CD4-positive, CD25-positive, alpha-beta regulatory T cell (primary cell): ENCODE results near the gene OPRL1. TPM values are rescaled to one million over a fixed set of nuclear protein-coding genes. Genes with fewer than 3 reads are reported as not detected.

Source experiments
- ATAC-seq, 2 donors: fragments of 150-1000 bp; cut with Tn5 transposase; one replicate each; pipeline ENCODE4 v1.10.0; 2021; ENCODE audit warnings: low read depth in 2 of 2, moderate number of reproducible peaks in 2 of 2, moderate library complexity in 1 of 2
- DNase-seq, 3 donors: peaks; one replicate each; pipeline versions ENCODE4 v3.0.0 to v3.0.0-alpha.2; 2012 to 2022; ENCODE audit warnings: mixed read lengths in 1 of 3
- H3K27ac ChIP-seq: one replicate; pipeline ENCODE4 v1.7.0; 2013; ENCODE audit warnings: mild to moderate bottlenecking, low read length; ENCODE audit not compliant: insufficient read depth, poor library complexity, severe bottlenecking
- H3K27me3 ChIP-seq: one replicate; pipeline ENCODE4 v1.7.0; 2013; ENCODE audit warnings: low read length; ENCODE audit not compliant: control insufficient read depth, insufficient read depth
- H3K36me3 ChIP-seq: one replicate; pipeline ENCODE4 v1.7.0; 2013; ENCODE audit warnings: mild to moderate bottlenecking, low read length, moderate library complexity; ENCODE audit not compliant: control insufficient read depth, insufficient read depth
- H3K4me1 ChIP-seq: 2 replicates; pipeline ENCODE4 v1.7.0; 2013; ENCODE audit warnings: mild to moderate bottlenecking, low read length; ENCODE audit not compliant: insufficient read depth, control insufficient read depth, poor library complexity, severe bottlenecking
- H3K4me3 ChIP-seq: one replicate; pipeline ENCODE4 v1.7.0; 2013; ENCODE audit warnings: low read depth, mild to moderate bottlenecking, low read length, moderate library complexity
- H3K9me3 ChIP-seq, 2 experiments: 1 replicate in 1 of 2; 2 replicates in 1 of 2; pipeline ENCODE4 v1.7.0; 2013; ENCODE audit warnings: low read length in 2 of 2, mild to moderate bottlenecking in 1 of 2, moderate library complexity in 1 of 2; ENCODE audit not compliant: control insufficient read depth in 2 of 2
- H3K27ac Mint-ChIP-seq, 3 donors: one replicate each; pipeline ENCODE4 v1.8.0; 2020 to 2022; ENCODE audit warnings: mild to moderate bottlenecking in 3 of 3, mixed read lengths in 3 of 3, moderate library complexity in 2 of 3
- H3K27me3 Mint-ChIP-seq: one replicate; pipeline ENCODE4 v1.8.0; 2022; ENCODE audit warnings: mild to moderate bottlenecking, mixed read lengths
- H3K36me3 Mint-ChIP-seq: one replicate; pipeline ENCODE4 v1.8.0; 2020; ENCODE audit warnings: mixed read lengths
- H3K4me1 Mint-ChIP-seq, 4 donors: one replicate each; pipeline ENCODE4 v1.8.0; 2020 to 2022; ENCODE audit warnings: mixed read lengths in 4 of 4, mild to moderate bottlenecking in 1 of 4
- H3K4me3 Mint-ChIP-seq, 4 donors: one replicate each; pipeline ENCODE4 v1.8.0; 2020 to 2022; ENCODE audit warnings: mild to moderate bottlenecking in 4 of 4, mixed read lengths in 4 of 4, moderate library complexity in 3 of 4
- H3K9me3 Mint-ChIP-seq, 7 donors: one replicate each; pipeline ENCODE4 v1.8.0; 2020 to 2022; ENCODE audit warnings: mixed read lengths in 7 of 7, mild to moderate bottlenecking in 3 of 7, moderate library complexity in 2 of 7
- polyA plus RNA-seq, 4 donors: library from polyadenylated mRNA; unstranded; fragments of 300-500 nt; fragmentation: Illumina TruSeq; gene quantifications; one replicate each; pipeline ENCODE4 v1.2.3, GENCODE V29; 2021
- total RNA-seq: library from RNA; stranded (reverse); gene quantifications from one replicate; pipeline ENCODE4 v1.2.3, GENCODE V29; 2022

OPRL1 gene
- total and polyA plus RNA-seq, 5 donors from 2014 or later: 0.58 to 1.3 (median 0.60) TPM

DNA sequence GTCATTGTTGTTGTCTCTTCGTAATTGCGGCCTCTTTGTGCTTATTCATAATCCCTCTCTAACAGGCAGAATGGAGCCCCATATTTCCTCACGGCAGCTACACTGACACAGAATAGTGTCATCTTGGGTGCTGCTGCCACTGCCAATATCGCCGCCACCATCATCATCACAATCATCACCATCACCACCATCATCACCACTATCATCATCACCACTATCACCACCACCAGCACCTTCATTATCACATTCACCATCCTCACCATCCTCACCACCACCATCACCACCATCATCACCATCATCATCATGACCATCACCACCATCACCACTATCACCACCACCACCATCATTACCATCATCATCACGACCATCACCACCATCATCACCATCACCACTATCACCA is 16.7 kb downstream of the OPRL1 start:
- H3K4me3 ChIP-seq: no peak overlapping the region
- H3K27ac Mint-ChIP-seq: no peak overlapping the region

DNA sequence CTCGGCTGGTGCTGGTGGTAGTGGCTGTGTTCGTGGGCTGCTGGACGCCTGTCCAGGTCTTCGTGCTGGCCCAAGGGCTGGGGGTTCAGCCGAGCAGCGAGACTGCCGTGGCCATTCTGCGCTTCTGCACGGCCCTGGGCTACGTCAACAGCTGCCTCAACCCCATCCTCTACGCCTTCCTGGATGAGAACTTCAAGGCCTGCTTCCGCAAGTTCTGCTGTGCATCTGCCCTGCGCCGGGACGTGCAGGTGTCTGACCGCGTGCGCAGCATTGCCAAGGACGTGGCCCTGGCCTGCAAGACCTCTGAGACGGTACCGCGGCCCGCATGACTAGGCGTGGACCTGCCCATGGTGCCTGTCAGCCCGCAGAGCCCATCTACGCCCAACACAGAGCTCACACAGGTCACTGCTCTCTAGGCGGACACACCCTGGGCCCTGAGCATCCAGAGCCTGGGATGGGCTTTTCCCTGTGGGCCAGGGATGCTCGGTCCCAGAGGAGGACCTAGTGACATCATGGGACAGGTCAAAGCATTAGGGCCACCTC is 18.7 kb downstream of the OPRL1 start:
- Mint-ChIP-seq H3K36me3 (peaks cover 6% of the 10 kb centered on the region), H3K27ac (no peak overlapping the region), H3K4me1 (peaks cover 0 to 15% (median 3%) of the 10 kb centered on the region in 4 donors), H3K9me3 (peaks cover 0 to 5% (median 0%) of the 10 kb centered on the region in 7 donors), H3K27me3 (peaks cover 18% of the 10 kb centered on the region), H3K4me3 (peak overlapping the region in 1 of 4 donors; percentile 27)
- H3K4me3 ChIP-seq: no peak overlapping the region
- H3K27ac ChIP-seq: no peak overlapping the region
- peaks cover 6% of the 10 kb centered on the region for H3K27me3 ChIP-seq
- peaks cover 10% of the 10 kb centered on the region for H3K4me1 ChIP-seq
- no peak for ATAC-seq
- DNase-seq: no peak
- no peaks in the 10 kb centered on the region for H3K9me3 ChIP-seq
- H3K36me3 ChIP-seq: no peaks in the 10 kb centered on the region

More for the DNA sequence above, 16.7 kb downstream of the OPRL1 start:
- no peak overlapping the region for H3K27ac ChIP-seq
- H3K4me1 ChIP-seq: no peaks in the 10 kb centered on the region
- Mint-ChIP-seq H3K36me3 (peaks cover 6% of the 10 kb centered on the region), H3K4me3 (no peak overlapping the region), H3K9me3 (peaks cover 0 to 5% (median 0%) of the 10 kb centered on the region in 7 donors), H3K4me1 (peaks cover 0 to 16% (median 3%) of the 10 kb centered on the region in 4 donors), H3K27me3 (peaks cover 4% of the 10 kb centered on the region)
- peaks cover 6% of the 10 kb centered on the region for H3K27me3 ChIP-seq
- ATAC-seq (no peak), DNase-seq (no peak)
- H3K36me3 ChIP-seq: no peaks in the 10 kb centered on the region
- no peaks in the 10 kb centered on the region for H3K9me3 ChIP-seq

DNA sequence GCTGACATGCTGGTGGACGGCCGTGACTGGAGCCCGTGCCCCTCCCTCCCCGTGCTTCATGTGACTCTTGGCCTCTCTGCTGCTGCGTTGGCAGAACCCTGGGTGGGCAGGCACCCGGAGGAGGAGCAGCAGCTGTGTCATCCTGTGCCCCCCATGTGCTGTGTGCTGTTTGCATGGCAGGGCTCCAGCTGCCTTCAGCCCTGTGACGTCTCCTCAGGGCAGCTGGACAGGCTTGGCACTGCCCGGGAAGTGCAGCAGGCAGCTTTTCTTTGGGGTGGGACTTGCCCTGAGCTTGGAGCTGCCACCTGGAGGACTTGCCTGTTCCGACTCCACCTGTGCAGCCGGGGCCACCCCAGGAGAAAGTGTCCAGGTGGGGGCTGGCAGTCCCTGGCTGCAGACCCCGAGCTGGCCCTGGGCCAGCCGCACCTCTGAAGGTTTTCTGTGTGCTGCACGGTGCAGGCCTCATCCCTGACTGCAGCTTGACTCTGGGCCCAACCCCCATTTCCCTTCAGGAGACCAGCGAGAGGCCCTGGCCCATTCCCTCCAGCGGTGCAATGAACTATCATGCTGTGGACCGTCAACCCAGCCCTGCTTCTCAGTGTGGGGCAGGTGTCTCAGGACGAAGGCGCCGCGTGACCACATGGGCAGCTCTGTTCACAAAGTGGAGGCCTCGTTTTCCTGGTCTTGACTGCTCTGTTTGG is 19.4 kb downstream of the OPRL1 start:
- Histone ChIP-seq H3K4me3 (no peak overlapping the region), H3K9me3 (no peaks in the 10 kb centered on the region), H3K27ac (no peak overlapping the region), H3K4me1 (peaks cover 10% of the 10 kb centered on the region), H3K27me3 (peaks cover 6% of the 10 kb centered on the region), H3K36me3 (no peaks in the 10 kb centered on the region)
- Mint-ChIP-seq H3K4me3 (no peak overlapping the region), H3K9me3 (peaks cover 0 to 5% (median 0%) of the 10 kb centered on the region in 7 donors), H3K27ac (no peak overlapping the region), H3K27me3 (peaks cover 22% of the 10 kb centered on the region), H3K4me1 (peaks cover 0 to 15% (median 3%) of the 10 kb centered on the region in 4 donors), H3K36me3 (peaks cover 6% of the 10 kb centered on the region)
- DNase-seq (no peak), ATAC-seq (no peak)

DNA sequence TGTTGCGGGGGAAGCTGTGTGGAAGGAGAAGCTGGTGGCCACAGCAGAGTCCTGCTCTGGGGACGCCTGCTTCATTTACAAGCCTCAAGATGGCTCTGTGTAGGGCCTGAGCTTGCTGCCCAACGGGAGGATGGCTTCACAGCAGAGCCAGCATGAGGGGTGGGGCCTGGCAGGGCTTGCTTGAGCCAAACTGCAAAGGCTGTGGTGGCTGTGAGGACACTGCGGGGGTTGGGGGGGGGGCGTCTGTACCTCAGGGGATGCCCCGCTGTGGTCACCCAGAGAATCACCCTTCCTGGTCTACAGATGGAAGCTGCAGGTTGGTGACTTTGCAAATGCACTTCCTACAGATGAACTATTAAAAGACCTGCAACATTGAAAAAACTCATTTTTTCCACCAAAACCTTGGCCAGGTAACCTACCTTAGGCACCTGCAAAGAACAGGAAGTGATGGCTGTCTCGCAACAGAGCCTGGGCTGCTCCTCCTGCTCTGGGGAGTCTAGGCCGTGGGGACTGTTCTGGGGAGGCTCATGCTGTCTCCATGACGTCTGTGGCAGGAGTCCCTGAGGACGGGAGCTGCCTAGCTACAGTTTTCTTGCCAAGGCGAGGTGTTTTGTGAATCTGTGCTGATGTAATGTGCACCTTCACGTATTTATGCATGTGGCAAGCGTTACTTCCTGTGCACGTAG is 20.1 kb downstream of the OPRL1 start:
- H3K9me3 ChIP-seq: no peaks in the 10 kb centered on the region
- H3K27ac ChIP-seq: no peak overlapping the region
- ATAC-seq (peak in 1 of 2 donors; percentile 45), DNase-seq (peak in 1 of 3 donors; percentile 48)
- Mint-ChIP-seq H3K4me3 (no peak overlapping the region), H3K4me1 (peaks cover 0 to 15% (median 3%) of the 10 kb centered on the region in 4 donors), H3K27ac (no peak overlapping the region), H3K9me3 (peaks cover 0 to 5% (median 0%) of the 10 kb centered on the region in 7 donors), H3K27me3 (peaks cover 22% of the 10 kb centered on the region), H3K36me3 (peaks cover 6% of the 10 kb centered on the region)
- peaks cover 6% of the 10 kb centered on the region for H3K27me3 ChIP-seq
- H3K4me3 ChIP-seq: no peak overlapping the region
- H3K4me1 ChIP-seq: peaks cover 10% of the 10 kb centered on the region
- no peaks in the 10 kb centered on the region for H3K36me3 ChIP-seq

DNA sequence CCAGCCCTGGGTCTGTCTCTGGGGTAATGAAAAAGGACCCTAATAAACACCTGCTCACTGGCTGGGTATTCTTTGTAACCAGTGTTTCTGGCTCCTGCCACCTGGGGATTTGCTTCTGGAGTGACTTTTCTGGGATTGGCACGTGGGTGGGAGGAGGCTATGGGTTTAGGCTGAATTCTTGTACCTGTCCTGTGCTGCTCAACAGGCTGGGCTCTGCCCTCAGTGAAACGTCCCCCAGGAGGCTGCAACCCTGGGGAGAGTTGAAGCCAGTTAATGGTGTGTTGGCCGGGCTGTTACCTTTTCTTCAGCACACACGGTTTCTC is 20.6 kb downstream of the OPRL1 start:
- Histone ChIP-seq H3K4me3 (no peak overlapping the region), H3K27ac (no peak overlapping the region), H3K9me3 (no peaks in the 10 kb centered on the region), H3K4me1 (peaks cover 10% of the 10 kb centered on the region), H3K27me3 (peaks cover 6% of the 10 kb centered on the region), H3K36me3 (no peaks in the 10 kb centered on the region)
- Mint-ChIP-seq H3K36me3 (peaks cover 6% of the 10 kb centered on the region), H3K27me3 (peaks cover 22% of the 10 kb centered on the region), H3K4me1 (peaks cover 0 to 15% (median 3%) of the 10 kb centered on the region in 4 donors), H3K27ac (no peak overlapping the region), H3K4me3 (no peak overlapping the region), H3K9me3 (peaks cover 0 to 5% (median 0%) of the 10 kb centered on the region in 7 donors)
- DNase-seq (no peak), ATAC-seq (no peak)

DNA sequence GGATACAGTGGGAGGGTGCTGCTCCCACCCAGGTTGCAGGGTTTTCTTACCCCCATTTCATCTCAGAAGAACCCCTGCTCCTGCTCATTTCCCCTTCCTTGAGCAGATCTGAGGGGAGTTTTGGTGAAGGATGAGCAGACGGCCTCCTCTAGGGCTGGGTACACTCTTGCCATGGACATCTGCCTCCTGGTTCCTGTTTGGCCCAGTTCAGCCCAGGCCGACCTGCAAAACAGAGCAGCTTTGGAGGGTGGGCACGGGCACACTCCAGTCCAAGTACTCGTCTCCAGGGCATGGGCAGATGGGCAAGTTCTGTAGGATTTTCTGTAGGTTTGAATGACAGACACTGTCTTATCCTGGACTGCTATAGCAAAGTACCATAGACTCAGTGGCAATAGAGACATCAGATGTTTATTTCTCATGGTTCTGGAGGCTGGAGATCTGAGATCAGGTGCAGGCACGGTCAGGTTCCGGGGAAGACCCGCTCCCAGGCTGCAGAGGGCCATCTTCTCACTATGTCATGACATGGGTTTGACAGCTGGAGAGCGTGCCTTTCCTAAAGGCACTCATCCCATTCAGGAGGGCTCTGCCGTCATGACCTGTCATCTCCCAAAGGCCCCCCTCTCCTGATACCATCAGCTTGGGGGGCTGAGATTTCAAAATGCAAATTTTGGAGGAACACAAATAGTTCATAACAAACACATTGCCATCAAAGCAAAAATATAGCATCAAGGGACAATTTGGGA is 21.2 kb downstream of the OPRL1 start:
- Histone ChIP-seq H3K4me1 (peaks cover 10% of the 10 kb centered on the region), H3K27ac (no peak overlapping the region), H3K36me3 (no peaks in the 10 kb centered on the region), H3K4me3 (no peak overlapping the region), H3K27me3 (peaks cover 6% of the 10 kb centered on the region), H3K9me3 (no peaks in the 10 kb centered on the region)
- H3K4me1 Mint-ChIP-seq: peaks cover 0 to 15% (median 3%) of the 10 kb centered on the region in 4 donors
- no peak overlapping the region for H3K27ac Mint-ChIP-seq
- H3K36me3 Mint-ChIP-seq: peaks cover 6% of the 10 kb centered on the region
- H3K9me3 Mint-ChIP-seq: peaks cover 0 to 5% (median 0%) of the 10 kb centered on the region in 7 donors
- H3K4me3 Mint-ChIP-seq: peak overlapping the region in 1 of 4 donors; percentile 76
- no peak for ATAC-seq
- DNase-seq: no peak
- peaks cover 22% of the 10 kb centered on the region for H3K27me3 Mint-ChIP-seq

DNA sequence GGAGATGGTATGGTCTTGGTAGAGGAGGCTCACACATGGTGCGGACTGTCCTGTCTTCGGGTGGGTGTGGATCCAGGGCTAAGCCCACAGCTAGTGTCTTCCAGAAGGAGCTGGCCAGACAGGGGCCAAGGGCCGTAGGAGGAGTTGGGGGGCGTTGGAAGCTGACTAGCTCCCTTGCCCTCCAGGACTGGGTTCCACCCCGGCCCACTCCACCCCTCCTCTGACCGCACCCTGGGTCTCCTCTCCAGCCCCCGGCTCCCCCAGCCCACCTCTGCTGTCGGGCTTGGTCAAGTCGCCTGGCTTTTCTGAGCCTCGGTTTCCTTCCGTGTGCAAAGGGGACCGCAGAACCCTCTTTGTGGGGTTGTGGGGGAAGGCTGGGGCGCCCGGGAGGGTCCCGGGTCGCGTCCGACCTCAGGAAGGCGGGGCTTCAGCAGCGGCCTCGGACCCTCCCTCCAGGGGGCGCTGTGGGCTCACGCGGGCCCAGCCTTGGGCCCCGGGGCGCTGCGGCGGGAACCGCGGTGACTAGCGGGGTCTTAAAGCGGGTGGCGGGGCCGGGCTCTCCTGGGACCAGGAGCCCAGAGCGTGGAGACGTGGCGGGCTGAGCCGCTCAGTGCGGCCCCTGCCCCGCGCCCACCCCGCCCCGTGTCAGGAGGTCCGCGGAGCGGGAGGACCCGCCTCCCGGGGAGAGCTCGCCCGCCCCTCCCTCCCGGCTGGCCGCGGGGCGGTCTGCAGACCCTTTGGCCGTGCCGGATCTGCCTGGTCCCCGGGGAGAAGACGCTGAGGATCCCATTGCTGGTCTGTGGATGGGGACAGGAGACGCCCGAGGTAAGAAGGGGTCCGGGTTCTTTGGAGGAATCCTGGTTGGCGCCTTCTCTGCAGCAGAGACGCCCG is 22.1 kb downstream of the OPRL1 start:
- Histone ChIP-seq H3K27me3 (peaks cover 6% of the 10 kb centered on the region), H3K4me3 (no peak overlapping the region), H3K9me3 (no peaks in the 10 kb centered on the region), H3K4me1 (peaks cover 10% of the 10 kb centered on the region), H3K36me3 (no peaks in the 10 kb centered on the region), H3K27ac (no peak overlapping the region)
- H3K9me3 Mint-ChIP-seq: peaks cover 0 to under 1% (median 0%) of the 10 kb centered on the region in 7 donors
- DNase-seq (peak; percentile 46 to 56 (median 50)), ATAC-seq (peak; percentile 59 to 61)
- H3K4me3 Mint-ChIP-seq: peak overlapping the region in 2 of 4 donors; percentile 15 to 76
- peaks cover under 1% of the 10 kb centered on the region for H3K36me3 Mint-ChIP-seq
- peaks cover 0 to 17% (median 0%) of the 10 kb centered on the region in 4 donors for H3K4me1 Mint-ChIP-seq
- peaks cover 22% of the 10 kb centered on the region for H3K27me3 Mint-ChIP-seq
- no peak overlapping the region for H3K27ac Mint-ChIP-seq
